Astrocyte (in vitro differentiated cells and primary cell): Measurements from ENCODE around the gene MAGI1. TPM values are rescaled to one million over a fixed set of nuclear protein-coding genes. Genes with fewer than 3 reads are reported as not detected.

Source experiments
- DNase-seq: peaks from one replicate; pipeline ENCODE4 v3.0.0-alpha.2; 2010; ENCODE audit warnings: low read depth
- FAIRE-seq: peaks from 2 replicates; lab custom pipeline; 2011; peaks lifted over from hg19 to GRCh38; lab: Jason Lieb, UNC
- H2AFZ ChIP-seq: 2 replicates; pipeline ENCODE4 v1.6.0; 2012; ENCODE audit warnings: low read depth, low read length, inconsistent platforms
- H3K27ac ChIP-seq: 2 replicates; pipeline ENCODE4 v1.5.1; 2011; ENCODE audit warnings: low read depth, low read length, inconsistent platforms
- H3K27me3 ChIP-seq: 2 replicates; pipeline ENCODE4 v1.6.0; 2011; ENCODE audit warnings: low read length, inconsistent platforms; ENCODE audit not compliant: insufficient read depth
- H3K36me3 ChIP-seq: 2 replicates; pipeline ENCODE4 v1.5.1; 2011; ENCODE audit warnings: low read length, inconsistent platforms; ENCODE audit not compliant: insufficient read depth
- H3K4me1 ChIP-seq: 2 replicates; pipeline ENCODE4 v1.5.1; 2011; ENCODE audit warnings: low read length, inconsistent platforms; ENCODE audit not compliant: insufficient read depth
- H3K4me2 ChIP-seq: 2 replicates; pipeline ENCODE4 v1.6.0; 2012; ENCODE audit warnings: low read length, inconsistent platforms
- H3K4me3 ChIP-seq: 2 replicates; pipeline ENCODE4 v1.5.1; 2011; ENCODE audit warnings: low read depth, mild to moderate bottlenecking, low read length, inconsistent platforms; ENCODE audit not compliant: insufficient read depth
- H3K79me2 ChIP-seq: 2 replicates; pipeline ENCODE4 v1.6.0; 2012; ENCODE audit warnings: mild to moderate bottlenecking, low read length, inconsistent platforms; ENCODE audit not compliant: insufficient read depth
- H3K9ac ChIP-seq: 2 replicates; pipeline ENCODE4 v1.6.0; 2012; ENCODE audit warnings: mild to moderate bottlenecking, low read length, inconsistent platforms
- H3K9me3 ChIP-seq: 2 replicates; pipeline ENCODE4 v1.5.1; 2012; ENCODE audit warnings: low read depth, mild to moderate bottlenecking, low read length, inconsistent platforms; ENCODE audit not compliant: insufficient read depth
- H4K20me1 ChIP-seq: 2 replicates; pipeline ENCODE4 v1.6.0; 2012; ENCODE audit warnings: low read length, inconsistent platforms; ENCODE audit not compliant: insufficient read depth
- H3K27ac Mint-ChIP-seq: one replicate; pipeline ENCODE4 v1.8.0; 2021; ENCODE audit warnings: mild to moderate bottlenecking, mixed read lengths; ENCODE audit not compliant: unreplicated experiment
- H3K27me3 Mint-ChIP-seq: one replicate; pipeline ENCODE4 v1.8.0; 2021; ENCODE audit warnings: low read depth, mixed read lengths; ENCODE audit not compliant: unreplicated experiment
- H3K36me3 Mint-ChIP-seq: one replicate; pipeline ENCODE4 v1.8.0; 2021; ENCODE audit warnings: low read depth, mixed read lengths; ENCODE audit not compliant: unreplicated experiment
- H3K4me1 Mint-ChIP-seq: one replicate; pipeline ENCODE4 v1.8.0; 2021; ENCODE audit warnings: low read depth, mixed read lengths; ENCODE audit not compliant: unreplicated experiment
- H3K4me3 Mint-ChIP-seq: one replicate; pipeline ENCODE4 v1.8.0; 2021; ENCODE audit warnings: mild to moderate bottlenecking, moderate library complexity, mixed read lengths; ENCODE audit not compliant: unreplicated experiment
- H3K9me3 Mint-ChIP-seq: one replicate; pipeline ENCODE4 v1.8.0; 2021; ENCODE audit warnings: mild to moderate bottlenecking, mixed read lengths; ENCODE audit not compliant: unreplicated experiment
- EZH2 ChIP-seq: IDR thresholded peaks from 2 replicates; pipeline ENCODE4 v1.6.1; 2012; ENCODE audit warnings: mild to moderate bottlenecking, low read length, inconsistent platforms; ENCODE audit not compliant: insufficient read depth
- total RNA-seq: library from RNA; stranded (reverse); gene quantifications from 2 replicates; pipeline ENCODE4 v1.2.1, GENCODE V29; 2021
- TF ChIP-seq, protein P1 (sequence below): IDR thresholded peaks from 2 replicates; pipeline ENCODE4 v1.5.1; 2011; ENCODE audit warnings: low read depth, mild to moderate bottlenecking, inconsistent platforms, low read length, moderate library complexity; ENCODE audit not compliant: insufficient read depth

MAGI1 gene
- total RNA-seq, 1 donor from 2014 or later: 31.8 TPM

DNA sequence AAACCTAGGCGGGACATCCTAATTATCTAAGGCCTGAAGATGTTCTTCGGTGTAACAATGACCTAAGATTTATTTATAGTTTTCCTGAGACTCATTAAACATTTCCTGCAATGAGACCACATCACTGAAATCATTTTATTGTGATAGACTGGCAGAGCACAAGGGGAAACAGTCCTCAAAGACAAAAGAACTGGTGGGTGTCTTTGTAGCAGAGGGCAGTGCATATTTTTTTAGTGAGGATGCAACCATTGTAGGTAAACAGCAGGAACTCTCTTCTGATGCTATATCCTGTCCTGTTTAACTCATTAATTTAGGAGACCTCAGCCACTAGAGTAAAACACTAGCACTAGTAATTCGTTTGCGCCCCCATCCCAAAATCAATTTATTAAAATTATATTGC, 100.0 kb downstream of the MAGI1 start:
- Mint-ChIP-seq H3K4me3 (no peak overlapping the region), H3K27me3 (no peaks in the 10 kb centered on the region), H3K9me3 (peaks cover 13% of the 10 kb centered on the region), H3K27ac (no peak overlapping the region), H3K36me3 (peaks cover 11% of the 10 kb centered on the region), H3K4me1 (peaks cover 4% of the 10 kb centered on the region)
- no peak overlapping the region for H3K4me2 ChIP-seq
- H2AFZ ChIP-seq: no peak overlapping the region
- no peak for DNase-seq
- no peaks in the 10 kb centered on the region for H3K36me3 ChIP-seq
- H3K27ac ChIP-seq: no peak overlapping the region
- H3K27me3 ChIP-seq: no peaks in the 10 kb centered on the region
- H3K4me3 ChIP-seq: no peak overlapping the region
- TF ChIP-seq, protein P1, sequence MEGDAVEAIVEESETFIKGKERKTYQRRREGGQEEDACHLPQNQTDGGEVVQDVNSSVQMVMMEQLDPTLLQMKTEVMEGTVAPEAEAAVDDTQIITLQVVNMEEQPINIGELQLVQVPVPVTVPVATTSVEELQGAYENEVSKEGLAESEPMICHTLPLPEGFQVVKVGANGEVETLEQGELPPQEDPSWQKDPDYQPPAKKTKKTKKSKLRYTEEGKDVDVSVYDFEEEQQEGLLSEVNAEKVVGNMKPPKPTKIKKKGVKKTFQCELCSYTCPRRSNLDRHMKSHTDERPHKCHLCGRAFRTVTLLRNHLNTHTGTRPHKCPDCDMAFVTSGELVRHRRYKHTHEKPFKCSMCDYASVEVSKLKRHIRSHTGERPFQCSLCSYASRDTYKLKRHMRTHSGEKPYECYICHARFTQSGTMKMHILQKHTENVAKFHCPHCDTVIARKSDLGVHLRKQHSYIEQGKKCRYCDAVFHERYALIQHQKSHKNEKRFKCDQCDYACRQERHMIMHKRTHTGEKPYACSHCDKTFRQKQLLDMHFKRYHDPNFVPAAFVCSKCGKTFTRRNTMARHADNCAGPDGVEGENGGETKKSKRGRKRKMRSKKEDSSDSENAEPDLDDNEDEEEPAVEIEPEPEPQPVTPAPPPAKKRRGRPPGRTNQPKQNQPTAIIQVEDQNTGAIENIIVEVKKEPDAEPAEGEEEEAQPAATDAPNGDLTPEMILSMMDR: no peak
- TF ChIP-seq EZH2: no peak
- FAIRE-seq: no peak
- H3K9me3 ChIP-seq: no peaks in the 10 kb centered on the region
- no peaks in the 10 kb centered on the region for H3K4me1 ChIP-seq
- no peak overlapping the region for H3K9ac ChIP-seq
- H3K79me2 ChIP-seq: no peaks in the 10 kb centered on the region
- peaks cover 10% of the 10 kb centered on the region for H4K20me1 ChIP-seq

DNA sequence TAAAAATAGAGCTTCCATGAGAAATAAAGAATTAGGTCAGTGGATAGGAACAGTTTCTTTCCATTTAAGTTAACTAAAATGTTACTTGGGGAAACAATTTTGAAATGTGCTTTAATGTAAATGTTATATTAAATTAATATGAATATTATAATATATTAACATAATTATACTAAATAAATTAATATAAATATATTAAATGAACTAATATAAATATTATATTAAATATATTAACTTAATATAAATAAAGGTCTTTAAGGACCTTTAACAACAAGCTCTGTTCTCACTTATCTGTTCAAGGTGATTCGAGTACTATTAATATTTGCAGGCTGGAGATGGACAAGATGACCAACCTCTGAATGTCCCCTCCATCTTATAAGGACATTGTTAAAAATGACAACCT, 100.6 kb downstream of the MAGI1 start:
- peaks cover 10% of the 10 kb centered on the region for H4K20me1 ChIP-seq
- H3K36me3 Mint-ChIP-seq: peaks cover 11% of the 10 kb centered on the region
- no peaks in the 10 kb centered on the region for H3K4me1 ChIP-seq
- H3K4me1 Mint-ChIP-seq: peaks cover 4% of the 10 kb centered on the region
- H3K4me3 ChIP-seq: no peak overlapping the region
- H3K27ac Mint-ChIP-seq: no peak overlapping the region
- peaks cover 18% of the 10 kb centered on the region for H3K9me3 Mint-ChIP-seq
- no peak overlapping the region for H2AFZ ChIP-seq
- no peaks in the 10 kb centered on the region for H3K36me3 ChIP-seq
- TF ChIP-seq EZH2: no peak
- H3K4me3 Mint-ChIP-seq: no peak overlapping the region
- no peak for FAIRE-seq
- no peaks in the 10 kb centered on the region for H3K79me2 ChIP-seq
- H3K9ac ChIP-seq: no peak overlapping the region
- H3K27me3 Mint-ChIP-seq: no peaks in the 10 kb centered on the region
- DNase-seq: no peak
- no peak overlapping the region for H3K27ac ChIP-seq
- H3K9me3 ChIP-seq: peaks cover 3% of the 10 kb centered on the region
- no peak overlapping the region for H3K4me2 ChIP-seq
- H3K27me3 ChIP-seq: no peaks in the 10 kb centered on the region

DNA sequence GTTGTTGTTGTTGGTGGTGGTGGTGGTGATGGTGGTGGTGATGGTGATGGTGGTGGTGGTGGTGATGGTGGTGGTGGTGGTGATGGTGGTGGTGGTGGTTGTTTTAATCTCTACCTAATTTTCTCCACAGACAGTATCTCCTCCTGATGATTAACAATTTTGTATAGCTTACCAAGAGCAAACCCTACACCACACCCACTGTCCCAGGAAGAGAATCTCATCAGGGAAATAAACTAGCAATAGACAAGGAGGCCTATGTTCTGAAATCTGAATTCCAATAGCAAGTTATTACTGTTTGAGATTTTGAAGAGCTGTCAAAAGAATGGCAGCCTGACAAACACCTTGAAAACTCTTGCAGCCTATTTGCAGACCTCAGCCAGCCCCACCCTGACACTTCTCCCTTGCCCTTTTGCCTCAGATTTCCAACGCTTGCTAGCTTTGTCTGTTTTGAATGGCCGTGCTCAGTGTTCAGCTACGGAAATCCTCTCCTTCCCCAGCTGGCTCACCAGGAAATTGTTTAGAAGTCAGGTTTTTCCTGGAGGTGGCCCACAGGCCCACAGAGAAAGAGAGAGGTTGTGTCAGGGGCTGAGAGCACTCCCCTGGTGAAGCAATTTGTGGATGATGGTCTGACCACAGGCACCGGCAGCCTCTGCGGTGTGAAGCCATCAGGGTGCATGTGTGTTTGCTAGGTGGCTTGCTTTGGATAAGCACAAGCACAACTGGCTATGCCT, 101.6 kb downstream of the MAGI1 start:
- no peak overlapping the region for H3K4me3 Mint-ChIP-seq
- Histone ChIP-seq H3K9me3 (peaks cover 3% of the 10 kb centered on the region), H2AFZ (no peak overlapping the region), H4K20me1 (peaks cover 10% of the 10 kb centered on the region), H3K4me1 (no peaks in the 10 kb centered on the region), H3K79me2 (no peaks in the 10 kb centered on the region), H3K9ac (no peak overlapping the region), H3K27ac (no peak overlapping the region), H3K4me3 (no peak overlapping the region), H3K36me3 (no peaks in the 10 kb centered on the region), H3K27me3 (no peaks in the 10 kb centered on the region), H3K4me2 (no peak overlapping the region)
- peaks cover 4% of the 10 kb centered on the region for H3K4me1 Mint-ChIP-seq
- DNase-seq (no peak), FAIRE-seq (no peak)
- peaks cover 20% of the 10 kb centered on the region for H3K9me3 Mint-ChIP-seq
- H3K27ac Mint-ChIP-seq: no peak overlapping the region
- no peaks in the 10 kb centered on the region for H3K27me3 Mint-ChIP-seq
- peaks cover 11% of the 10 kb centered on the region for H3K36me3 Mint-ChIP-seq
- TF ChIP-seq, protein P1: no peak
- TF ChIP-seq EZH2: no peak
